NCI-H128 (cell line): ENCODE results near the gene RBM42.

Source experiments
- DNase-seq: peaks from one replicate; lab custom pipeline; 2025; ENCODE audit not compliant: unreplicated experiment; lab: John Stamatoyannopoulos, UW

RBM42 gene

GRCh38 chr19:35620001-35620400 is 8.8 kb upstream of the RBM42 start:
- DNase-seq = no peak

- DNase-seq = no peak
These were observed 7.1 kb upstream of the RBM42 start for GRCh38 chr19:35621708-35622107.

DNA sequence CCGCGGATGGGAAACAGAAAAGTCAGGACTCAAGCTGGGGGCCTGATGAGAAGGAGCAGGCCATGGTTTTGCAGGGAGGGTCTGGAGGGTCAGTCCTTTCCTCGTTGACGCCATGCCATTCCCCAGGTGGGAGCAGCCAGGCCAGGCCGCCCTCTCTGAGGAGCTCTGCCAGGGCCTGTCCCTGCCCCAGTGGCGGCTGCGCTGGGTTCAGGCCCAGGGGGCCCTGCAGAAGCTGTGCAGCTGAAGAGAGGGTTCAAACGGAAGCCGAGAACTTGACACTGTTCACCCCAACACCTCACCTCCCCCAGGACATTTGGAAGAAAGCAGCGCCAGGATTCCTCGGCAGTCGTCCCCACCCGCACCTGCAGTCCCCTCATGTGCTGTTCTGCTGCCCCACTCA is 6.1 kb upstream of the RBM42 start:
- no peak for DNase-seq

DNA sequence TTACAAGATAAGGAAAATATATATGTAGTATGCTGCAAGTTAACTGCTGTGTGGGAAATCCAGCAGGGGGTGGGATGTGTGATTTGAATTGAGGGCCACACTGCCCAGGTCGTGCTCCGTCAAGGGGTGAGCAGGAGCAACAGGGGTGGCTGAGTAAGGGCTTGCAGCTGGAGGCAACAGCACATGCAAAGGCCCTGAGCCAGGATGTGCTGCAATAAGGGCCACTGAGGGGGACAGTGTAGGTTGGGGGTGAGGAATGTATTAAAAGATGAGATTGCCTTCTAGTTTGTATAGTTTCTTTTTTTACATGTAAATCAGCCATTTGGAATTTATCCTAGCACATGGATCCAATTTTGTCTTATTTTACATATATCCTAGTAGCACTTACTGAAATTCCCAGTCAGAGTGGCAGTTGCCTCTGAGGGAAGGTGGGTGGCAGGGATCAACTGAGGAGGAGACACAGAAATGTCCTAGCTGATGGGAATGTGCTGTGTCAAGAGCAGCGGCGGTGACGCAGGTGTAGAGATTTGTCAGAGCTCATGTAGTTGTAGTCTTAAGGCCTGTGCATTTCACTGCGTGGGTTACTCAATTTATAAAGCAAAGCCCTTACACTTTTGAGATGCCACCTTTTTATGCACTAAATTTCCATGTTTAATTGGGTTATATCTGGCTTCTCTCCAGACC is 5.4 kb upstream of the RBM42 start:
- no peak for DNase-seq

- DNase-seq = no peak
These were observed 622 bp upstream of the RBM42 start for GRCh38 chr19:35628264-35628564.

- DNase-seq = no peak
These were observed 447 bp downstream of the RBM42 start for GRCh38 chr19:35629332-35629633.

- no peak for DNase-seq
These were observed 5.0 kb downstream of the RBM42 start for GRCh38 chr19:35633727-35634440.

- no peak for DNase-seq
These were observed 7.8 kb downstream of the RBM42 start for GRCh38 chr19:35636651-35637050.

DNA sequence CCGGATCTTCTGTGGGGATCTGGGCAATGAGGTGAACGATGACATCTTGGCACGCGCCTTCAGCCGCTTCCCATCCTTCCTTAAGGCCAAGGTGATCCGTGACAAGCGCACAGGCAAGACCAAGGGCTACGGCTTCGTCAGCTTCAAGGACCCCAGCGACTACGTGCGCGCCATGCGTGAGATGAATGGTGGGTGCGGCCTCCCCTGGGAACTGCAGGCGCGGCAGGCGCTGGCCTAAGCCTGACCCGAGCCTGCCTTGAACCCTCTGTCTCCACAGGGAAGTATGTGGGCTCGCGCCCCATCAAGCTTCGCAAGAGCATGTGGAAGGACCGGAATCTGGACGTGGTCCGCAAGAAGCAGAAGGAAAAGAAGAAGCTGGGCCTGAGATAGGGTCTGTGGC is 8.3 kb downstream of the RBM42 start:
- no peak for DNase-seq

GRCh38 chr19:35639321-35639639 is 10.4 kb downstream of the RBM42 start:
- no peak for DNase-seq

- no peak for DNase-seq
These were observed 11.0 kb downstream of the RBM42 start for GRCh38 chr19:35639863-35640262.

DNA sequence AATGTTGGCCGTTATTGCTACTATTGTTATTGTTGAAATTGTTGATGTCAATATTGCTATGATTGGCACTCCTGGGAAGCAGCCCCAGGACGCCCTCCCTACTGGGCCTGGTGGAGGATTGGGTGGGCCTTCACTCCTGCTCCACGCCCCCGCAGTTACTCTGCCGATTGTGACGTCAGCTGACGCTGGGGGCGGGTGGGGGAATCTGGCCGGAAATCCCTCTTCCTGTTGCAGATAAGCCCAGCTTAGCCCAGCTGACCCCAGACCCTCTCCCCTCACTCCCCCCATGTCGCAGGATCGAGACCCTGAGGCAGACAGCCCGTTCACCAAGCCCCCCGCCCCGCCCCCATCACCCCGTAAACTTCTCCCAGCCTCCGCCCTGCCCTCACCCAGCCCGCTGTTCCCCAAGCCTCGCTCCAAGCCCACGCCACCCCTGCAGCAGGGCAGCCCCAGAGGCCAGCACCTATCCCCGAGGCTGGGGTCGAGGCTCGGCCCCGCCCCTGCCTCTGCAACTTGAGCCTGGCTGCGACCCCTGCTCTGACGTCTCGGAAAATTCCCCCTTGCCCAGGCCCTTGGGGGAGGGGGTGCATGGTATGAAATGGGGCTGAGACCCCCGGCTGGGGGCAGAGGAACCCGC is 12.8 kb downstream of the RBM42 start, which contains the start of gene ETV2:
TSS of gene ETV2 (plus strand) at position 231 of the 637 bp plus-strand sequence. CDS start 716 bp downstream, outside the sequence.
- DNase-seq = no peak

DNA sequence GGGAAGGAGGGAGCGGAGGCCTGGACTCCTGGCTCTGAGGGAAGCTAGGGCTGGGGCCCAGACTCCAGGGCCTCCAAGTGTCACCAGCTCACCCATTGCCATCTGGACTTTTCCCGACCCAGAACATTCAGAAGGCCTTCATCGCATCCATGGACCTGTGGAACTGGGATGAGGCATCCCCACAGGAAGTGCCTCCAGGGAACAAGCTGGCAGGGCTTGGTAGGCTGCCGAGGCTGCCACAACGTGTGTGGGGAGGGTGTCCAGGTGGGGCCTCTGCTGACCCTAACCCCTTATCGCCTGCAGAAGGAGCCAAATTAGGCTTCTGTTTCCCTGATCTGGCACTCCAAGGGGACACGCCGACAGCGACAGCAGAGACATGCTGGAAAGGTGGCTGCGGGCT is 13.5 kb downstream of the RBM42 start:
- no peak for DNase-seq

GRCh38 chr19:35642798-35643254 is 14.0 kb downstream of the RBM42 start:
- no peak for DNase-seq

GRCh38 chr19:35643255-35644205 is 14.7 kb downstream of the RBM42 start:
- DNase-seq = peak; percentile 59

- DNase-seq = peak; percentile 87
These were observed 15.6 kb downstream of the RBM42 start for GRCh38 chr19:35644206-35644986.

DNA sequence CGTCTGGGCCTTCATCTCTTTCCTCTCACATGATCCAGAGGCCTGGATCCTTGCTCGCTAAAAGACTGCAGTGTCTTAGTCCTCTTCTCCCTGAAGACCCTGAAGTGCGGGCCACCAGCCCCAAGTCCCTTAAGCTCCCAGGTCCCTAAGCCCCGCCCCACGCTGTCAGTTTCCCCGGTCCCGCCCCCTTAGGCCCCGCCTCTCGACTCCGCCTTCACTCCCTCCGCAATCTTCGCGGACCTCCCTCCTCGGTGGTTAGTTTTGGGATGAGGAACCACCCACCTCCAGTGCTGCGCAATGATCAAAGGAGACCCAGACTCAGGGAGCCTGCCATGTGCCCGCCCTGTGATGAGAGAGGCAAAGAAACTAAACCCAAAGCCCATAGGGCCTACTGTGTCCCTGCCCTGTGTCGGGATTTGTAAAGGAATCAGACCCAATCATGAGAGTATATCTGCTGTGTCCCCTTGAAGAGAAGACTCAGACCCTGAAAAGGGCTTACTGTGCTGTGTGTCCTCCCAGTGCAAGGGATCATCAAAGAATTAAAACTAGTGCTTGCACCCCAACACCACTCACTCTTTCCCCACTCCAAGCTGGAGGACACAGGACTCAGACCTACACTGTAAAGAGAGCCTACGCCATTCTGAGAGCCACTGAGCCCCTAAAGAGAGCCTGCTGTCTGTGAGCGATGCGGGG is 16.3 kb downstream of the RBM42 start:
- DNase-seq = peak; percentile 11

GRCh38 chr19:35645680-35646511 is 17.1 kb downstream of the RBM42 start:
- DNase-seq = no peak
